ENCODE measurements around the gene ITIH2.
"Not testable (repeated sequence)": the region's sequence is repeated elsewhere in the genome, so short reads cannot be mapped to it uniquely, and the experiment has no call there.

The ITIH2 gene

DNA sequence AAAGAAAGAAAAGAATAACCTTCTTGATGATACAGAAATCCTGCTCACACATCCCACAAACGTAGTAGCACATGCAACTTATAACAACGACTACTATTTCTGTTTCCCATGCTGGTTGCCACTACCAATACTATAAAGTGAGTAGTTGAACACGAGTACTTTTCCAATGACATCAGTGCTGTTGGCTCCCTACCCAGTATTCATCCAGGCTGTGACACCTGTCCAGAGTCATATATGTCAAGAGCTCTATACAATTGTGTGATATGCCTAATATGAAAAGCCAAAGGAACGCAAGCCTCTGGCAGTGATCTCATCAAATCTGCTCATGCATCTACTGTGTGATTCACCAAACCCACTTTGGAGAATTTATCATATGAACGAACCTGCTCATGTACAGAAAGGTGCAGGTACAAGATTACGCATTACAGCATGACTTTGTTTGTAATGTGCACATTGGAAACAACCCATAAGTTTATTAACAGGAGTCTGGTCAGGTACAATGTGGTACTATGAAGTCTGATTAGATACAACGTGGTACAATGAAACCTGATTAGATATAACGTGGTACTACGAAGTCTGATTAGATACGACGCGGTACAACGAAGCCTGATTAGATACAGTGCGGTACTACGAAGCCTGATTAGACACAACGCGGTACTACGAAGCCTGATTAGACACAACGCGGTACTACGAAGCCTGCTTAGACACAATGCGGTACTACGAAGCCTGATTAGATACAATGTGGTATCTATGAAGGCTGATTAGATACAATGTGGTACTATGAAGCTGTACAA lies 30.6 kb upstream of the ITIH2 start:
- no peaks in the 10 kb centered on the region for H3K9me2 ChIP-seq (replicated peaks; ENCODE audit: insufficient read depth, low read length)
- H3K9me3 ChIP-seq (replicated peaks; ENCODE audit: insufficient read depth, low read length) = no peaks in the 10 kb centered on the region
- no peak overlapping the region for H2AFZ ChIP-seq (ENCODE audit: low read length)
- no peaks in the 10 kb centered on the region for H3K27me3 ChIP-seq (replicated peaks; ENCODE audit: insufficient read depth, low read length)
- H3K4me3 ChIP-seq (ENCODE audit: low read length) = no peak overlapping the region
- H3K9ac ChIP-seq (ENCODE audit: low read length) = no peak overlapping the region
- no peak overlapping the region for H3K4me2 ChIP-seq (ENCODE audit: low read depth, low read length)
- no peak overlapping the region for H3K27ac ChIP-seq (ENCODE audit: low read length)
- no peak for DNase-seq
- TF ChIP-seq CTCF (IDR thresholded peaks at IDR 0.05; ENCODE audit: low read length) (no peak), EZH2phosphoT487 (IDR thresholded peaks at IDR 0.05; ENCODE audit: low read length) (no peak), EZH2 (optimal IDR thresholded peaks at IDR 0.05; ENCODE audit: low read depth, low read length) (no peak)
- H3K4me1 ChIP-seq (ENCODE audit: low read length) = no peaks in the 10 kb centered on the region
- no peaks in the 10 kb centered on the region for H3K36me3 ChIP-seq (replicated peaks; ENCODE audit: insufficient read depth, low read length)
- no peaks in the 10 kb centered on the region for H3K79me2 ChIP-seq (ENCODE audit: low read length)
- no peaks in the 10 kb centered on the region for H4K20me1 ChIP-seq (ENCODE audit: insufficient read depth, low read length)
- no peaks in the 10 kb centered on the region for H3F3A ChIP-seq (ENCODE audit: insufficient read depth, low read length)

- H3K36me3 ChIP-seq (replicated peaks; ENCODE audit: insufficient read depth, low read length) = no peaks in the 10 kb centered on the region
- no peaks in the 10 kb centered on the region for H3K4me1 ChIP-seq (ENCODE audit: low read length)
- H3K79me2 ChIP-seq (ENCODE audit: low read length) = no peaks in the 10 kb centered on the region
- no peaks in the 10 kb centered on the region for H3F3A ChIP-seq (ENCODE audit: insufficient read depth, low read length)
- H3K9me3 ChIP-seq (replicated peaks; ENCODE audit: insufficient read depth, low read length) = no peaks in the 10 kb centered on the region
- no peak overlapping the region for H3K27ac ChIP-seq (ENCODE audit: low read length)
- H3K9ac ChIP-seq (ENCODE audit: low read length) = no peak overlapping the region
- H3K4me3 ChIP-seq (ENCODE audit: low read length) = no peak overlapping the region
- no peaks in the 10 kb centered on the region for H3K27me3 ChIP-seq (replicated peaks; ENCODE audit: insufficient read depth, low read length)
- H2AFZ ChIP-seq (ENCODE audit: low read length) = no peak overlapping the region
- no peak overlapping the region for H3K4me2 ChIP-seq (ENCODE audit: low read depth, low read length)
- H3K9me2 ChIP-seq (replicated peaks; ENCODE audit: insufficient read depth, low read length) = no peaks in the 10 kb centered on the region
- no peaks in the 10 kb centered on the region for H4K20me1 ChIP-seq (ENCODE audit: insufficient read depth, low read length)
- TF ChIP-seq EZH2 (optimal IDR thresholded peaks at IDR 0.05; ENCODE audit: low read depth, low read length) (no peak), EZH2phosphoT487 (IDR thresholded peaks at IDR 0.05; ENCODE audit: low read length) (no peak), CTCF (IDR thresholded peaks at IDR 0.05; ENCODE audit: low read length) (no peak)
- DNase-seq = no peak
Measured at GRCh38 chr10:7679256-7679655, 23.9 kb upstream of the ITIH2 start.

GRCh38 chr10:7680078-7680477 lies 23.0 kb upstream of the ITIH2 start:
- H3K79me2 ChIP-seq (ENCODE audit: low read length); H4K20me1 ChIP-seq (ENCODE audit: insufficient read depth, low read length); H3K27me3 ChIP-seq (replicated peaks; ENCODE audit: insufficient read depth, low read length); DNase-seq; H3K9me3 ChIP-seq (replicated peaks; ENCODE audit: insufficient read depth, low read length); H3K4me3 ChIP-seq (ENCODE audit: low read length); H3K9ac ChIP-seq (ENCODE audit: low read length); H3K4me1 ChIP-seq (ENCODE audit: low read length); H3K4me2 ChIP-seq (ENCODE audit: low read depth, low read length); H3F3A ChIP-seq (ENCODE audit: insufficient read depth, low read length); H3K36me3 ChIP-seq (replicated peaks; ENCODE audit: insufficient read depth, low read length); H2AFZ ChIP-seq (ENCODE audit: low read length); H3K27ac ChIP-seq (ENCODE audit: low read length); H3K9me2 ChIP-seq (replicated peaks; ENCODE audit: insufficient read depth, low read length): not testable (repeated sequence)
